ENCODE measurements around the gene LTBP1.

The LTBP1 gene

DNA sequence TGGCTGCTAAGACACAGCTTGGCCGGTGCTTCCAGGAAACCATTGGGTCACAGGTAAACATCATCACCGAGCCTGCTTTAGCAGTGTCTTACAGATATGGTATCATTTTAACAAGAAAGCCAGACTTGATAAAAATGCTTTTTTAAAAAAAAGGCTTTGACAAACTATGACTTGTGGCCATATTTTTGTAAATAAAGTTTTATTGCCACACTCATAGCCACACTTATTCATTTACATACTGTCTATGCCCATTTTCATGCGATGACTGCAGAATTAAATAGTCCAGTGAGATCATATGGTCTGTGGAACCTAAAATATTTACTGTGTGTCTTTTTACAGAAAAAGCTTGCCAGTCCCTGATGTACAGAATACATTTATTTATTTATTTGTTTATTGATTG lies 242.0 kb downstream of the LTBP1 start:
- H3K4me3 ChIP-seq, result no peak overlapping the region
- H3K4me1 ChIP-seq, result peaks cover 0 to 78% (median 17%) of the 10 kb centered on the region in 4 donors

DNA sequence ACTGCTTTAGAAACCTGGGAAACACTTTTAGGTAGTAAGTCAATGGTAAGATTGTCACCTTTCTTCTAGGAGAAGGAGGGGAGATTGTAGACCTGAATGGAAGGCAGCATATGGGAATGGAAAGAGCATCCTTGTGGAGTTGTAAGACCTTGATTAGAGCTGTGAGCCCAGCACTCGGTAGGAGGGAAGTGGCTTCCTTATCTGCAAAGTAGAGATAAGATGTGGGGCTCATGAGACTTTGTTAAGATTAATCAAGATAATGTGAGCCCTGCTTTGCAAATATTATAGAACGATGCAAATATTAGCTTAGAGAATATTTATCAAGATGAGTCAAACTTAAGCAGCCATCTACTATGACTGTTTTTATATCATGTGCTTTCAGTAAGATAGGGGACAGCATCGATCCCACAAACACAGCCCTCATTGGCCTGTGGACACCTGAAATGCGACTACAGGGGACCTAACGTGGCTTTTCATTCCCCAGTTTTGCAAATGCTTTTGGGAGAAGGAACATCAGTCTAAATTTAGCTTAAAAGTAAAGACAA lies 243.7 kb downstream of the LTBP1 start:
- no peak overlapping the region for H3K4me3 ChIP-seq
- peaks cover 0 to 78% (median 16%) of the 10 kb centered on the region in 4 donors for H3K4me1 ChIP-seq
- intact Hi-C loops (cut with DNase I; ENCODE audit: low total_unique reads), result no loop called here
- no peak for DNase-seq
- TF ChIP-seq, protein P1, sequence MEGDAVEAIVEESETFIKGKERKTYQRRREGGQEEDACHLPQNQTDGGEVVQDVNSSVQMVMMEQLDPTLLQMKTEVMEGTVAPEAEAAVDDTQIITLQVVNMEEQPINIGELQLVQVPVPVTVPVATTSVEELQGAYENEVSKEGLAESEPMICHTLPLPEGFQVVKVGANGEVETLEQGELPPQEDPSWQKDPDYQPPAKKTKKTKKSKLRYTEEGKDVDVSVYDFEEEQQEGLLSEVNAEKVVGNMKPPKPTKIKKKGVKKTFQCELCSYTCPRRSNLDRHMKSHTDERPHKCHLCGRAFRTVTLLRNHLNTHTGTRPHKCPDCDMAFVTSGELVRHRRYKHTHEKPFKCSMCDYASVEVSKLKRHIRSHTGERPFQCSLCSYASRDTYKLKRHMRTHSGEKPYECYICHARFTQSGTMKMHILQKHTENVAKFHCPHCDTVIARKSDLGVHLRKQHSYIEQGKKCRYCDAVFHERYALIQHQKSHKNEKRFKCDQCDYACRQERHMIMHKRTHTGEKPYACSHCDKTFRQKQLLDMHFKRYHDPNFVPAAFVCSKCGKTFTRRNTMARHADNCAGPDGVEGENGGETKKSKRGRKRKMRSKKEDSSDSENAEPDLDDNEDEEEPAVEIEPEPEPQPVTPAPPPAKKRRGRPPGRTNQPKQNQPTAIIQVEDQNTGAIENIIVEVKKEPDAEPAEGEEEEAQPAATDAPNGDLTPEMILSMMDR (IDR thresholded peaks at IDR 0.05), result no peak
- no peaks in the 10 kb centered on the region for H3K9me3 ChIP-seq
- peak overlapping the region; percentile 2 to 39 for H3K27ac ChIP-seq
- H3K36me3 ChIP-seq, result peaks cover 34 to 64% (median 39%) of the 10 kb centered on the region in 3 donors
- no peaks in the 10 kb centered on the region for H3K27me3 ChIP-seq

More for the DNA sequence above, 242.0 kb downstream of the LTBP1 start:
- no peak for DNase-seq
- intact Hi-C loops (cut with DNase I; ENCODE audit: low total_unique reads), result no loop called here
- peak overlapping the region in 1 of 2 donors; percentile 8 for H3K27ac ChIP-seq
- peaks cover 29 to 57% (median 39%) of the 10 kb centered on the region in 3 donors for H3K36me3 ChIP-seq
- H3K9me3 ChIP-seq, result no peaks in the 10 kb centered on the region
- TF ChIP-seq, protein P1 (IDR thresholded peaks at IDR 0.05), result no peak
- no peaks in the 10 kb centered on the region for H3K27me3 ChIP-seq

DNA sequence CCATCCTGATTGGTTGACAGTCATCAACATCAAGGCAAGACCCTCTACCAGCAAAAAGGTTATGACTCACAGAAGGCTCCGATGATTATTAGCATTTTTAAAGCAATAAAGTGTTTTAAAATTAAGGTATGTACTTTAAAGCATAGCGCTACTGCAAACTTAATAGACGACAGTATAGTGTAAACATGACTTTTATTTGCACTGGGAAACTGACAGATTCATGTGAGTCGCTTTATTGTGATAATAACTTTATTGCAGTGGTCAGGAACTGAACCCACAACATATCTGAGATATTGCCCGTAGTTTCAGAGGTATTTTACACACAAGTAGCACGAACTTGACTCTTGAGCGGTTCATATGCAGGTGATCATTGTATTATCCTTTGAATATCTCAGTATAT lies 249.1 kb downstream of the LTBP1 start:
- TF ChIP-seq, protein P1 (IDR thresholded peaks at IDR 0.05), result no peak
- no peaks in the 10 kb centered on the region for H3K27me3 ChIP-seq
- peak overlapping the region in 1 of 2 donors; percentile 52 for H3K27ac ChIP-seq
- no peak overlapping the region for H3K4me3 ChIP-seq
- H3K4me1 ChIP-seq, result peaks cover 0 to 59% (median 11%) of the 10 kb centered on the region in 4 donors
- no peaks in the 10 kb centered on the region for H3K9me3 ChIP-seq
- intact Hi-C loops (cut with DNase I; ENCODE audit: low total_unique reads), result no loop called here
- peaks cover 8 to 18% (median 12%) of the 10 kb centered on the region in 3 donors for H3K36me3 ChIP-seq
- no peak for DNase-seq

DNA sequence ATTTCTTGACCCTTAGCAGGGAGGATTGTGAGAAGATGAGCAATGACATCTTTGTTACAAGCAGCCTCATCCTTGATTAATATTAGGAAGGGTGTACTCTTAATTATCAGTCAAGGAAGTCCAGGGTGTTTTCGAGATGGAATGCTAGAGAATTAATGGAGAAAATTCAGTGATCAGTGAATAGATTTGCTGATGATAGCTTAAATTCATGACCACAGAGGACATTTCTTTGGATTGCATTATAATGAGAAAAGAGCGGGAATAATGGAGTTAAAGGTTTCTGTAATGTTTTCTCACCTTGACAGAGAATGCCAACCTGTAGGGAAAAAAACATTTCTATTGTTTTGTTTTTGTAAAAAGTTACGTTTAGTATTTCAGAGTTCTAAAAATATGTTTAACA lies 249.9 kb downstream of the LTBP1 start:
- TF ChIP-seq, protein P1 (IDR thresholded peaks at IDR 0.05), result no peak

DNA sequence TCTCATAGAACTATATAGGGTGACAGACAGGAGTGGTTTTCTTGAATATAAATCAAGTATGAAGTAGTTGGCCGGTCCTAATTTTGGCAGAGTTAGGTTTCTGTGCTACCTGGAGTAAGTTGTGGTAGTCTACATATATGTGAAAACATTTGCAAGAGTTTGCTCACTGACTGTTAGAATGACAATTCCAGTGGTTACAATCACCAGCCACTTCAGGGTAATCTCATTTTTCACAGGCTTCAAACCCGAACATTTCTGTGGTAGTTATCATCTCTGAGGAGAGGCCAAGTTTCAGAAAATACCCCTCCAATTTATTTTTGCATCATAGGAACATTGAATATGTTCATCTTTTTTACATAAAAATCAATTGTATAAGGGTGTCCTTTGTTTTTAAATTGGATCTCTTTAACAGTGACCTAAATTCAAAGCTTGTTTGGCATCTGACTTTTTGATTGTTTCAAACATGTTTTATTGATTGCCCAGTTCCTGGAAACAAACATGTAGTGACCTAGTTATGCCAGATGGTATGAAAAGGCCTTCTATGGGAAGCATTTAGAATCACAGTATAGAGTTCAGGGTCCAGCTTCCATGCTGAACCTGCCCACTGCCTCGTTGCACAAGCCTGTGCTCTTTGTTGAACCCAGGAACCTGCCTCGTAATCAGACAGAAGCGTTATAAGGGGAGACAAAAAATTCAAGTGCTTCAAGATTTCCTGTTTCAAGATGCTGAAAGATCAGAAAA lies 250.6 kb downstream of the LTBP1 start:
- peaks cover 0 to 55% (median 11%) of the 10 kb centered on the region in 4 donors for H3K4me1 ChIP-seq
- H3K36me3 ChIP-seq, result peaks cover 8 to 17% (median 12%) of the 10 kb centered on the region in 3 donors
- no peaks in the 10 kb centered on the region for H3K27me3 ChIP-seq
- no peaks in the 10 kb centered on the region for H3K9me3 ChIP-seq
- no peak overlapping the region for H3K4me3 ChIP-seq
- no peak for DNase-seq
- TF ChIP-seq, protein P1 (IDR thresholded peaks at IDR 0.05), result no peak
- intact Hi-C loops (cut with DNase I; ENCODE audit: low total_unique reads), result no loop called here
- peak overlapping the region; percentile 2 to 46 for H3K27ac ChIP-seq

More for the DNA sequence above, 249.9 kb downstream of the LTBP1 start:
- no peak for DNase-seq
- Histone ChIP-seq H3K36me3 (peaks cover 8 to 17% (median 12%) of the 10 kb centered on the region in 3 donors), H3K4me1 (peaks cover 0 to 55% (median 10%) of the 10 kb centered on the region in 4 donors), H3K4me3 (no peak overlapping the region), H3K27ac (peak overlapping the region; percentile 2 to 46), H3K27me3 (no peaks in the 10 kb centered on the region), H3K9me3 (no peaks in the 10 kb centered on the region)
- intact Hi-C loops (cut with DNase I; ENCODE audit: low total_unique reads), result no loop called here
